SJCRH30 (cell line): ENCODE measurements around the gene KCNH2. TPM values are rescaled to one million over a fixed set of nuclear protein-coding genes. Genes with fewer than 3 reads are reported as not detected.

Experiments
- DNase-seq, 2 experiments: peaks; one replicate each; pipeline ENCODE4 v3.0.0-alpha.2; 2015 to 2020
- H3K27ac ChIP-seq: fragments of 250-450 bp; sonication (Bioruptor Pico); 2 replicates; pipeline ENCODE4 v1.5.1; 2020; ENCODE audit warnings: mild to moderate bottlenecking, moderate library complexity
- H3K27me3 ChIP-seq: fragments of 250-450 bp; sonication (Bioruptor Pico); 2 replicates; pipeline ENCODE4 v1.5.1; 2020; ENCODE audit warnings: mild to moderate bottlenecking, moderate library complexity
- H3K36me3 ChIP-seq: fragments of 250-450 bp; sonication (Bioruptor Pico); 2 replicates; pipeline ENCODE4 v1.5.1; 2020; ENCODE audit warnings: mild to moderate bottlenecking, moderate library complexity
- H3K4me1 ChIP-seq: fragments of 250-450 bp; sonication (Bioruptor Pico); 2 replicates; pipeline ENCODE4 v1.5.1; 2020; ENCODE audit warnings: mild to moderate bottlenecking, moderate library complexity
- H3K4me3 ChIP-seq: fragments of 250-450 bp; sonication (Bioruptor Pico); 2 replicates; pipeline ENCODE4 v1.5.1; 2020; ENCODE audit warnings: mild to moderate bottlenecking, moderate library complexity
- H3K9me3 ChIP-seq: fragments of 250-450 bp; sonication (Bioruptor Pico); replicated peaks from 2 replicates; pipeline ENCODE4 v1.5.1; 2020; ENCODE audit warnings: mild to moderate bottlenecking, moderate library complexity
- total RNA-seq: library from RNA; depleted of rRNA; stranded (reverse); fragments of >200 nt; shearing (Covaris generic); gene quantifications from 2 replicates; pipeline ENCODE4 v1.2.3, GENCODE V29; 2014

The KCNH2 gene
- total RNA-seq, 1 experiment from 2014 or later = 19.3 TPM

DNA sequence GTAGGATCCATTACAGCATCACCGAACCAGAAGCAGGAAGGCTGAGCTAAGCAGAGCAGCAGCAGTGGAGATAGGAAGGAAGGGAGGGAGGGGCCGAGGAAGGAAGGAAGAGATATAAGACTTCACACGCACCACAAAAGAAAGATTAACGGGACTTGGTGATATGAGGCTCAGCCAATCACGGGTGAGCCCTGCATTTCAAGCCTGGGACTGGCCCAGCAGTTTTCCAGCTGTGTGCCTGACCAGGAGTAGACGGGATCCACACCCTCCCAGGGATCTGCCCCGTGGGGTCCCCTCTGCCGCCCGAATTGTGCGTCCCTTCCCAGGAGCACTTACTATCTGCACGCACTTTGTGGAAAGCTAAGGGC, 30.0 kb upstream of the KCNH2 start:
- no peaks in the 10 kb centered on the region for H3K4me1 ChIP-seq
- DNase-seq = no peak
- peaks cover 38% of the 10 kb centered on the region for H3K27me3 ChIP-seq
- H3K9me3 ChIP-seq = no peaks in the 10 kb centered on the region
- H3K27ac ChIP-seq = no peak overlapping the region
- H3K4me3 ChIP-seq = no peak overlapping the region
- H3K36me3 ChIP-seq = no peaks in the 10 kb centered on the region

DNA sequence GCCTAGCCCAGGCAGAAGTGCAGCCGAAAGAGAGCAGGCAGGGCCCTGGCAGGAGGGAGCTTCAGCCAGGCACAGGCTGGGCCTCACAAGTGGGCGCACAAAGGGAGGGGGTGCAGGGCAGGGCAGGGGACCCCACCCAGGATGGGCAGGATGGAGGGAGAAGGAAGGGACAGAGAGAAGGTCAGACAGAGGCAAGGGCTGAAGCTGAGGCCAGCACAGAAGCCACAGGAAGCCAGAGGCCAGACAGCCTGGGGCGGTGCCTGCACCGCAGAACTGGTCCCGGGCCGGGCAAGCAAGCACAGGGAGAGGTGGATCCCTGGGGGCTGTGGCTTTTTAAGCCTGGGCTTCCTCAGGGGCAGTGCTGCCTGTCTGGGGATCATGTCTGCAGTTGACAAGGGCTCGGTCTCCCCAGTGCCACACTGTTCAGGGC, 29.4 kb upstream of the KCNH2 start:
- H3K4me1 ChIP-seq = no peaks in the 10 kb centered on the region
- DNase-seq = no peak

DNA sequence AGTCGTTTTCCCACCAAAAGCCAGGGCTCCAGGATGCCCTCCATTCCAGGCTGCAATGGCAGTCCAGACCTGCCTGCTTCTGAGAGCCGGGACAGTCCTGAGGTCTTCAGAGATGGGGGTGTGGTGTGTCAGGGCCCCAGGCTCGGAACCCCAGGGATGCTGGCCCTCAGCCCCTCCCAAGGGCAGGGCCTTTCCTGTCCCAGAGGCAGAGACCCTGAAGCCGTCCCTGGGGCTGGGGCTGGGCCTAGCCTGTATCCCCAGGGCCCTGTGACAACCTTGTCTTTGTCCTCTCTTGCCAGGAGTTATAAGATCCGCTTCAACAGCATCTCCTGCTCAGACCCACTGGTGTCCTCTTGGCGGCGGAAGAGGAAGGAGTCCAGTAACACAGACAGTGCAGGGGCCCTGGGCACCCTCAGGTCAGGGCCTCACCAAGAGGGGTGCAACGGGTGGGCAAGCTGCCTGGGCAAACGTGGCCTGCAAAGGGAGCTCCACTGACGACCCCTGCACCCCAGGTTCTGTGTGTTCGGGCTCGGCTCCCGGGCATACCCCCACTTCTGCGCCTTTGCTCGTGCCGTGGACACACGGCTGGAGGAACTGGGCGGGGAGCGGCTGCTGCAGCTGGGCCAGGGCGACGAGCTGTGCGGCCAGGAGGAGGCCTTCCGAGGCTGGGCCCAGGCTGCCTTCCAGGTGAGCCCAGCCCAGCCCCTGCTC, 28.6 kb upstream of the KCNH2 start:
- Histone ChIP-seq H3K4me3 (no peak overlapping the region), H3K4me1 (no peaks in the 10 kb centered on the region), H3K27me3 (peaks cover 33% of the 10 kb centered on the region), H3K9me3 (no peaks in the 10 kb centered on the region), H3K27ac (no peak overlapping the region), H3K36me3 (no peaks in the 10 kb centered on the region)
- no peak for DNase-seq

More for the DNA sequence above, 29.4 kb upstream of the KCNH2 start:
- H3K9me3 ChIP-seq = no peaks in the 10 kb centered on the region
- H3K4me3 ChIP-seq = no peak overlapping the region
- H3K36me3 ChIP-seq = no peaks in the 10 kb centered on the region
- no peak overlapping the region for H3K27ac ChIP-seq
- peaks cover 38% of the 10 kb centered on the region for H3K27me3 ChIP-seq

DNA sequence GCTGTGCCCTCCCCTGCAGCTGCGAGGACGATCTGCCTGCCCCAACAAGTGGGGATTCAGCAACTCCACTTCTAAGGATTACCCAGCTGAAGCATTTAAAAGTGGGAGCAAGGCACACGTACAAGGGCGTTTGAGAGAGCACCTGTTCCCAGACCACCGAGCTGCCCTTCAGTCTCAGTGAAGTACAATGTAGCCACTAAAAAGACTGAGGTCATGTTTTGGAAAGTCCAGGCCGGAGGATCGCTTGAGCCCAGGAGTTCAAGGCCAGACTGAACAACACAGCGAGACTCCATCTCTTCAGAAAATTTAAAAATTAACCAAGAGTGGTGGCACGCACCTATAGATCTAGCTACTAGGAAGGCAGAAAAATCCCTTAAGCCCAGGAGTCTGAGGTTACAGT, 27.4 kb upstream of the KCNH2 start:
- H3K36me3 ChIP-seq = no peaks in the 10 kb centered on the region
- no peak overlapping the region for H3K27ac ChIP-seq
- H3K4me1 ChIP-seq = no peaks in the 10 kb centered on the region
- H3K4me3 ChIP-seq = no peak overlapping the region
- peaks cover 24% of the 10 kb centered on the region for H3K27me3 ChIP-seq
- DNase-seq = no peak
- no peaks in the 10 kb centered on the region for H3K9me3 ChIP-seq

DNA sequence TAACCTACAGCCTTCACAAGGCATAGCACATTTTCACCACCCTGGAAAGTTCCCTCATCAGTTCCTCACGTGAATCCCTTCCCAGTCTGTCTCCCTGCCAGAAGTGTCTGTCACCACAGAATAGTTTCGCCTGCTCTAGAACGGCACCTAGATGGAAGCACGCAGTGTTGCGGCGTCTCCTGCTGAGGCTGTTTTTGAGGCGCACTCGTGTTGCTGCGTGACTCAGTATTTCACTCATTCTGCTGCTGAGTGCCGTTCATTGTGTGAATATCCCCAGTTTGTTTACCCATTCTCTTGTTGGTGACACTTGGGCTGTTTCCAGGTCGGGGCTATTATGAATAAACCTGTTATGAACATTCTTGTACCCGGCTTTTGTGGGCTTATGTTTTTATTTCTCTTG, 25.5 kb upstream of the KCNH2 start:
- Histone ChIP-seq H3K27me3 (peaks cover 12% of the 10 kb centered on the region), H3K4me1 (no peaks in the 10 kb centered on the region), H3K27ac (no peak overlapping the region), H3K36me3 (no peaks in the 10 kb centered on the region), H3K4me3 (no peak overlapping the region), H3K9me3 (no peaks in the 10 kb centered on the region)
- no peak for DNase-seq

DNA sequence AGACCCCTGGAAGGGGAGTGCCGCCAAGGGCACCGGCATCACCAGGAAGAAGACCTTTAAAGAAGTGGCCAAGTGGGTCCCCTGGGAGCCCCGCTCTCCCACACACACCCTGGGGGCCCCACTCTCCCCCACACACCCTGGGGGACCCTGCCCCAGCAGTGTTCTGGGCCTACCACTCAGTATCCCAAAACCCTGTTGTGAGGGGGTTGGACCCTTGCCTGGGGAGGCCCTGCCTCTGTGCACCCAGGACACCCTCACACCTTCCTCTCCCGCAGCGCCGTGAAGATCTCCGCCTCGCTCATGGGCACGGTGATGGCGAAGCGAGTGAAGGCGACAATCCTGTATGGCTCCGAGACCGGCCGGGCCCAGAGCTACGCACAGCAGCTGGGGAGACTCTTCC, 23.4 kb upstream of the KCNH2 start:
- DNase-seq = no peak
- Histone ChIP-seq H3K4me1 (no peaks in the 10 kb centered on the region), H3K9me3 (no peaks in the 10 kb centered on the region), H3K4me3 (no peak overlapping the region), H3K27me3 (peaks cover 18% of the 10 kb centered on the region), H3K36me3 (no peaks in the 10 kb centered on the region), H3K27ac (no peak overlapping the region)

DNA sequence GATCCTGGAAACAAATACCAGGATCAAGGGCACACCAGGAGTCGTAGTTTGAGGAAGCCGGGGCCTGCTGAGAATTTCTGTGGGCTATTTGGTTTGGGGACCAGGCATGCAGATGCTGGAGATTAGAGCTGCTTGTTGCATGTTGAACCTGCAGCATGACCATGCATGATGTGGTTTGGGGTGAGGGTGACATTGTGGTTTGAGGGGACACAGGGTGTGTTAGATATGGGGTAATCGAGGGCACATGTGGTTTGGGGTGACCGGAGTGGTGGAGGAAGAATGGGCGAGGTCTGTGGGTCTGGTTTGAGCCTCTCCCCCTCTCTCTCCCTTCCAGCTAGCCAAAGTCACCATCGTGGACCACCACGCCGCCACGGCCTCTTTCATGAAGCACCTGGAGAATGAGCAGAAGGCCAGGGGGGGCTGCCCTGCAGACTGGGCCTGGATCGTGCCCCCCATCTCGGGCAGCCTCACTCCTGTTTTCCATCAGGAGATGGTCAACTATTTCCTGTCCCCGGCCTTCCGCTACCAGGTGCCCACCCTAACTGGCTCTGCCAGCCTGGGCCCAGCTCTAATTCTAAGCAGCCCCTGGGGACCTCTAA, 22.9 kb upstream of the KCNH2 start:
- no peak overlapping the region for H3K4me3 ChIP-seq
- DNase-seq = no peak
- H3K36me3 ChIP-seq = no peaks in the 10 kb centered on the region
- H3K27ac ChIP-seq = no peak overlapping the region
- H3K4me1 ChIP-seq = no peaks in the 10 kb centered on the region
- peaks cover 16% of the 10 kb centered on the region for H3K27me3 ChIP-seq
- H3K9me3 ChIP-seq = no peaks in the 10 kb centered on the region

DNA sequence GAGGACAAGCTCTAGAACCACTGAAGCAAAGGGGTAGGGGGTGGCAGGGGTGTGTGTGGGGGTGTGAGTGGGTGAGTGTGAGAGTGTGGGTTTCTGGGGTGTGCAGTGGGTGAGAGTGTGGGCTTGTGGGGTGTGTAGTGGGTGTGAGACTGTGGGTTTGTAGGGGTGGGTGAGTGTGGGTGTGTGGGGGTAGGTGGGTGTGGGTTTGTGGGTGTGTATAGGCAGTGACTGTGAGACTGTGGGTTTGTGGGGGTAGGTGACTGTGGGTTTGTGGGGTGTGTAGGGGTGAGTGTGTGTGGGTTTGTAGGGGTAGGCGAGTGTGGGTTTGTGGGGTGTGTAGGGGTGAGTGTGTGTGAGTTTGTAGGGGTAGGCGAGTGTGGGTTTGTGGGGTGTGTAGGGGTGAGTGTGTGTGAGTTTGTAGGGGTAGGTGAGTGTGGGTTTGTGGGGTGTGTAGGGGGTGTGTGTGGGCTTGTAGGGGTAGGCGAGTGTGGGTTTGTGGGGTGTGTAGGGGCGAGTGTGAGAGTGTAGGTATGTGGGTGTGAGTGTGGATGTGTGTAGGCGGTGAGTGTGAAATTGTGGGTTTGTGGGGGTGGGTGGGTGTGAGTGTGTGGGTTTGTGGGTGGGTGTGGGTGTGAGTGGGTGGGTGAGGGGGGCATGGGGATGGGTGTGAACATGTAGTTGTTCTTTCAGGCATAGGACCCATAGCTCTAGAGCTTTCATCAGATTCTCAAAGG, 21.5 kb upstream of the KCNH2 start:
- Histone ChIP-seq H3K27me3 (peaks cover 16% of the 10 kb centered on the region), H3K36me3 (no peaks in the 10 kb centered on the region), H3K9me3 (no peaks in the 10 kb centered on the region), H3K4me3 (no peak overlapping the region), H3K27ac (no peak overlapping the region), H3K4me1 (no peaks in the 10 kb centered on the region)
- DNase-seq = no peak

DNA sequence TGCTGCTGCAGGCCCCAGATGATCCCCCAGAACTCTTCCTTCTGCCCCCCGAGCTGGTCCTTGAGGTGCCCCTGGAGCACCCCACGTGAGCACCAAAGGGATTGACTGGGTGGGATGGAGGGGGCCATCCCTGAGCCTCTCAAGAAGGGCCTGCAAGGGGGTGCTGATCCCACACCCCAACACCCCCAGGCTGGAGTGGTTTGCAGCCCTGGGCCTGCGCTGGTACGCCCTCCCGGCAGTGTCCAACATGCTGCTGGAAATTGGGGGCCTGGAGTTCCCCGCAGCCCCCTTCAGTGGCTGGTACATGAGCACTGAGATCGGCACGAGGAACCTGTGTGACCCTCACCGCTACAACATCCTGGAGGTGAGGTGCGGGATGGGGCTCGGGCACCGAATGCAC, 20.9 kb upstream of the KCNH2 start:
- DNase-seq = no peak
- peaks cover 16% of the 10 kb centered on the region for H3K27me3 ChIP-seq
- H3K36me3 ChIP-seq = no peaks in the 10 kb centered on the region
- no peak overlapping the region for H3K4me3 ChIP-seq
- no peaks in the 10 kb centered on the region for H3K4me1 ChIP-seq
- H3K27ac ChIP-seq = no peak overlapping the region
- H3K9me3 ChIP-seq = no peaks in the 10 kb centered on the region

DNA sequence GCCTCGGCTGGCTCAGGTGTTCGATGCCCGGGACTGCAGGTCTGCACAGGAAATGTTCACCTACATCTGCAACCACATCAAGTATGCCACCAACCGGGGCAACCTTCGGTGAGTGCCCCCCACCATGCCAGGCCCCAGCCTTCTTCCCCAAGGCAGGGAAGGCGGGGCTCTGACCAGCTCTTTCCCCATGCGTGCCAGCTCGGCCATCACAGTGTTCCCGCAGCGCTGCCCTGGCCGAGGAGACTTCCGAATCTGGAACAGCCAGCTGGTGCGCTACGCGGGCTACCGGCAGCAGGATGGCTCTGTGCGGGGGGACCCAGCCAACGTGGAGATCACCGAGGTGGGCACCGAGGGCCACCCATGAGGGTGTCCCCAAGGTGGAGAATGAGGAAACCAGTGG, 20.2 kb upstream of the KCNH2 start:
- no peaks in the 10 kb centered on the region for H3K9me3 ChIP-seq
- peaks cover 16% of the 10 kb centered on the region for H3K27me3 ChIP-seq
- no peak for DNase-seq
- no peak overlapping the region for H3K4me3 ChIP-seq
- H3K36me3 ChIP-seq = no peaks in the 10 kb centered on the region
- no peak overlapping the region for H3K27ac ChIP-seq
- H3K4me1 ChIP-seq = no peaks in the 10 kb centered on the region

DNA sequence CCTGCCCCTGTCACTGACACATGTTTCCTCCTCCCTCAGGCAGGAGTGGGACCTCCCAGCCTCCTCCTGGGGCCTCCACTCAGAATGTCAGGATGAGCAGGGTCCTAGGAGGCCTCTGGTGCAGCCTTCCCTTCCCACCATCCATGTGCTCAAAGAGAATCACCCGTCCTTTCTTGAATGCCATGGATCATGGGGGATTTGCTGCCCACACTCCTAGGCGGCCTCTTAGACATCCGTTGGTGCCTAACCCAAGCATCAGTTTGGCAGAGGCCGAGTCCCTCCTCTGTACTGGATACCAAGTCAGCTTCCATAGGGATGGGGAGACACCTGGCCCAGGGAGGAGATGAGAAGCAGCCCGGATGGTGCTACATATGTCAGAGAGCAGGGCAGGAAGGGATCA, 19.7 kb upstream of the KCNH2 start:
- DNase-seq = no peak
- H3K4me3 ChIP-seq = no peak overlapping the region
- H3K4me1 ChIP-seq = no peaks in the 10 kb centered on the region
- H3K27me3 ChIP-seq = peaks cover 16% of the 10 kb centered on the region
- H3K9me3 ChIP-seq = no peaks in the 10 kb centered on the region
- H3K27ac ChIP-seq = no peak overlapping the region
- H3K36me3 ChIP-seq = no peaks in the 10 kb centered on the region

DNA sequence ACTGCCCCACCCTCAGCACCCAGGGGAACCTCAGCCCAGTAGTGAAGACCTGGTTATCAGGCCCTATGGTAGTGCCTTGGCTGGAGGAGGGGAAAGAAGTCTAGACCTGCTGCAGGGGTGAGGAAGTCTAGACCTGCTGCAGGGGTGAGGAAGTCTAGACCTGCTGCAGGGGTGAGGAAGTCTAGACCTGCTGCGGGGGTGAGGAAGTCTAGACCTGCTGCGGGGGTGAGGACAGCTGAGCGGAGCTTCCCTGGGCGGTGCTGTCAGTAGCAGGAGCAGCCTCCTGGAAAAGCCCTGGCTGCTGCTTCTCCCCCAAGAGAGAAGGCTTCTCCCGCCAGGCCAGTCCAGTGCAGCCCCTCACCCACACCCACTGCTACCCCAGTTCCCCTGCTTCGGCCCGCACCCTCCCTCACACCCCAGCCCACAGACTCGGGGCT, 19.0 kb upstream of the KCNH2 start:
- H3K36me3 ChIP-seq = no peaks in the 10 kb centered on the region
- no peak overlapping the region for H3K4me3 ChIP-seq
- peaks cover 16% of the 10 kb centered on the region for H3K27me3 ChIP-seq
- no peaks in the 10 kb centered on the region for H3K4me1 ChIP-seq
- no peak for DNase-seq
- H3K27ac ChIP-seq = no peak overlapping the region
- no peaks in the 10 kb centered on the region for H3K9me3 ChIP-seq

DNA sequence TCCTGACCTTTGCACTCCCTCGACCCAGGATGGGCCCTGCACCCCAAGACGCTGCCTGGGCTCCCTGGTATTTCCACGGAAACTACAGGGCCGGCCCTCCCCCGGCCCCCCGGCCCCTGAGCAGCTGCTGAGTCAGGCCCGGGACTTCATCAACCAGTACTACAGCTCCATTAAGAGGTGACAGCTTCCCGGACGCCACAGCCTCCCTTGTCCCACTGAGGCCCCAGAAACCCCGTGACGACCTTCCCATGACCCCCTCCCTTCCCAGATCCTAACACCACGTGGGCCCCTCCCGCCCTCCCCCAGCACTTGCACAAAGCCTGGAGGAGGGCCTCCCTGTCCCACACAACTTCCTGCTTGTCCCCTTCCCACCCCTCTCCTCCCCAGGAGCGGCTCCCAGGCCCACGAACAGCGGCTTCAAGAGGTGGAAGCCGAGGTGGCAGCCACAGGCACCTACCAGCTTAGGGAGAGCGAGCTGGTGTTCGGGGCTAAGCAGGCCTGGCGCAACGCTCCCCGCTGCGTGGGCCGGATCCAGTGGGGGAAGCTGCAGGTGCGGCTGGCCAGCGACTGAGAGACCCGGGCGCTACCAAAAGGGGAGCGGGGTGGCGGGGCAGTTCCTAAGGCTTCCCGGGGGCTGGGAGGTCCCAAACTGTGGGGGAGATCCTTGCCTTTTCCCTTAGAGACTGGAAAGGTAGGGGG, 18.4 kb upstream of the KCNH2 start:
- no peaks in the 10 kb centered on the region for H3K36me3 ChIP-seq

DNA sequence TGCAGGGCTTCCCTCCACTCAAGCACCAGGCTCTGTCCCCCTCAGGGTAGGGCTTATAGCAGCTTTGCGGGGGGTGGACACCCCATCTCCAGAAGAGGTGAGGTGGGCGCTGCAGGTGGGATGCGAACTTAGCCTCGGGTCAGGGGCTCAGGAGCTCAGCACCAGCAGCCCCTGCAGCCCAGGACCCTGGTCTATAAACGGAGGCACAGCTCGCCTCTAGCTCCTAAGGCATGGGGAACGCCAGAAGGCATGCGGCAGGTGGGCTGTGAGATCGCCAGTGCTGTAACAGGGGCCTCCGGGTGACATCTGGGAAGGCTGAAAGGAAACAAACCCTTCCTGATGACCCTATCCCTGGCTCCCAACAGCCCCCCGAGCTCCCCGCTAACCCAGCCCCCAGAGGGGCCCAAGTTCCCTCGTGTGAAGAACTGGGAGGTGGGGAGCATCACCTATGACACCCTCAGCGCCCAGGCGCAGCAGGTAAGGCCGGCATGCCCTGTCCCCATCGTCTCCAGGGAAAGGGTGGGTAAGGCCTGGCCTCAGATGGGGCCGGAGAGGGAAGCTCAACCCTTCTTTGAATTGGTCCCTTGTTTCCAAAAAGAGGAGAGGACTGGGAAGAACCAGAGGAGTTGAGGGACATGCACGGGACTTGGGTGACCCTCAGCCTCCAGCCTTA, 16.9 kb upstream of the KCNH2 start:
- Histone ChIP-seq H3K36me3 (no peaks in the 10 kb centered on the region), H3K27me3 (peaks cover 13% of the 10 kb centered on the region), H3K4me1 (no peaks in the 10 kb centered on the region), H3K27ac (no peak overlapping the region), H3K4me3 (no peak overlapping the region), H3K9me3 (no peaks in the 10 kb centered on the region)
- DNase-seq = peak in 1 of 2 experiments; percentile 33

More for the DNA sequence above, 18.4 kb upstream of the KCNH2 start:
- Histone ChIP-seq H3K4me3 (no peak overlapping the region), H3K27ac (no peak overlapping the region), H3K27me3 (peaks cover 16% of the 10 kb centered on the region), H3K4me1 (no peaks in the 10 kb centered on the region), H3K9me3 (no peaks in the 10 kb centered on the region)
- DNase-seq = peak in 1 of 2 experiments; percentile 40
